Osteocyte (in vitro differentiated cells): ENCODE data around the gene ADAMTS2. TPM values are rescaled to one million over a fixed set of nuclear protein-coding genes. Genes with fewer than 3 reads are reported as not detected.

ENCODE experiments used
- DNase-seq: peaks from one replicate; pipeline ENCODE4 v3.0.0; 2021; ENCODE audit warnings: mixed read lengths; ENCODE audit not compliant: unreplicated experiment; ENCODE audit errors: extremely low spot score
- H3K27ac Mint-ChIP-seq: one replicate; pipeline ENCODE4 v1.8.0; 2021; ENCODE audit warnings: mild to moderate bottlenecking, mixed read lengths; ENCODE audit not compliant: unreplicated experiment
- H3K27me3 Mint-ChIP-seq: one replicate; pipeline ENCODE4 v1.8.0; 2021; ENCODE audit warnings: mixed read lengths; ENCODE audit not compliant: unreplicated experiment
- H3K36me3 Mint-ChIP-seq: one replicate; pipeline ENCODE4 v1.8.0; 2021; ENCODE audit warnings: mixed read lengths; ENCODE audit not compliant: unreplicated experiment
- H3K4me1 Mint-ChIP-seq: one replicate; pipeline ENCODE4 v1.8.0; 2021; ENCODE audit warnings: mixed read lengths; ENCODE audit not compliant: unreplicated experiment
- H3K4me3 Mint-ChIP-seq: one replicate; pipeline ENCODE4 v1.8.0; 2021; ENCODE audit warnings: mild to moderate bottlenecking, moderate library complexity, mixed read lengths; ENCODE audit not compliant: unreplicated experiment
- H3K9me3 Mint-ChIP-seq: one replicate; pipeline ENCODE4 v1.8.0; 2021; ENCODE audit warnings: mixed read lengths; ENCODE audit not compliant: unreplicated experiment
- total RNA-seq: library from RNA; stranded (reverse); gene quantifications from 2 replicates; pipeline ENCODE4 v1.2.1, GENCODE V29; 2021
- TF ChIP-seq, protein P1 (sequence below): fragments of 200-600 bp; sonication (generic); IDR thresholded peaks from 2 replicates; pipeline ENCODE4 v1.5.0; 2021; ENCODE audit warnings: antibody characterized with exemption, mild to moderate bottlenecking, moderate library complexity

The ADAMTS2 gene
- total RNA-seq, 1 donor from 2014 or later: 12.2 TPM

DNA sequence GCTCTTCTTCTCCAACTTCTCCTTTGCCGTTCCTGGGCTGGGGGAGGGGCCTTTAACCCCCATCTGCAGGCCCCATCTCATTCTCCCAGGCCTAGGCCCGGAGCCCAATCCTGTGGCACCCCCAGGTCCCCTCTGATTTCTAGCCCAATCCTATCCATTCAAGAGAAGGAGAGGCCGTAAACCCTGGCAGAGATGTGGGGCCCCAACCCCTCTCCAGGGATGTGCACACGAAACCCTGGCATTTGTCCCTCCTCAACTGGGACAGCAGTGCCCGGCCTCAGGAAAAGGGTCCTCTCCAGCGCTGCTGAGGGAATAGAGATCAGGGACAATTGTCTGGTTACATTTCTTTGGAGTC is 24.2 kb upstream of the ADAMTS2 start:
- no peak overlapping the region for H3K4me3 Mint-ChIP-seq
- H3K27ac Mint-ChIP-seq: no peak overlapping the region
- H3K27me3 Mint-ChIP-seq: no peaks in the 10 kb centered on the region
- H3K9me3 Mint-ChIP-seq: peaks cover 15% of the 10 kb centered on the region
- TF ChIP-seq, protein P1, sequence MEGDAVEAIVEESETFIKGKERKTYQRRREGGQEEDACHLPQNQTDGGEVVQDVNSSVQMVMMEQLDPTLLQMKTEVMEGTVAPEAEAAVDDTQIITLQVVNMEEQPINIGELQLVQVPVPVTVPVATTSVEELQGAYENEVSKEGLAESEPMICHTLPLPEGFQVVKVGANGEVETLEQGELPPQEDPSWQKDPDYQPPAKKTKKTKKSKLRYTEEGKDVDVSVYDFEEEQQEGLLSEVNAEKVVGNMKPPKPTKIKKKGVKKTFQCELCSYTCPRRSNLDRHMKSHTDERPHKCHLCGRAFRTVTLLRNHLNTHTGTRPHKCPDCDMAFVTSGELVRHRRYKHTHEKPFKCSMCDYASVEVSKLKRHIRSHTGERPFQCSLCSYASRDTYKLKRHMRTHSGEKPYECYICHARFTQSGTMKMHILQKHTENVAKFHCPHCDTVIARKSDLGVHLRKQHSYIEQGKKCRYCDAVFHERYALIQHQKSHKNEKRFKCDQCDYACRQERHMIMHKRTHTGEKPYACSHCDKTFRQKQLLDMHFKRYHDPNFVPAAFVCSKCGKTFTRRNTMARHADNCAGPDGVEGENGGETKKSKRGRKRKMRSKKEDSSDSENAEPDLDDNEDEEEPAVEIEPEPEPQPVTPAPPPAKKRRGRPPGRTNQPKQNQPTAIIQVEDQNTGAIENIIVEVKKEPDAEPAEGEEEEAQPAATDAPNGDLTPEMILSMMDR: no peak
- H3K4me1 Mint-ChIP-seq: no peaks in the 10 kb centered on the region
- H3K36me3 Mint-ChIP-seq: no peaks in the 10 kb centered on the region
- DNase-seq: no peak

DNA sequence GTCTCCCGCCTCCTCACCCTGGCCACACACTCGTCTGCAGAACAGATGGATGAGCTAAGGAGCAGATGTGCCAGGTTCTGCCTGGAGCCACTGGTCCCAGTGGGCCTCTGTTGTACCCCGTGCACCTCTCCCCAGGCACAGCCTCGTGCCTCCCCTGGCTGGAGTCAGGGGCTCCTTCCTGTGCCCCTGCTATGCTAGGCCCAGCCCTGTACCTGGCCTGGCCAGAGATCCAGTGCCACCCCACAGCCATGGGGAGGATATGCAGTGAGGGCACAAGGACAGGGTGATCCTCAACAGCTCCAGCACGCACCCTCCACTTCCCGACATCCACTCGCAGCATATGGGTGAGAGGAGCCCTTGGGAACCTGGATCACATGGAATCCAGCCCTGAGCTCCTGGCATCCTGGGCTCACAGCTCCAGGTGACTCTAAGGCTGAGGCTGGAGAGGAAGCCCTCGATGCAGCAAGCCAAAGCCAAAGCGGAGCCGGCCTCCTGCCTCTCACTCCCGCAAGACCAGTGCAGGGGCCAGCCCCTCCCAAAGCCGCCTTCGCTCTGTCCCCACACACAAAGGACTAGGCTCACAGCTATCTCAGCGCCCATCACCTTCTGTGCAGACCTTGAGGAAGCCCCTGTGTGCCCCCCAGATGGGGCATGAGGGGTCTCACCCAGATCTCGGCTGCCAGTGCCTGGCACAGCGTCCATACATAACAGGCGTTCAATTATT is 23.7 kb upstream of the ADAMTS2 start:
- Mint-ChIP-seq H3K27me3 (no peaks in the 10 kb centered on the region), H3K4me3 (no peak overlapping the region), H3K4me1 (no peaks in the 10 kb centered on the region), H3K27ac (no peak overlapping the region), H3K36me3 (no peaks in the 10 kb centered on the region), H3K9me3 (peaks cover 15% of the 10 kb centered on the region)
- DNase-seq: no peak
- TF ChIP-seq, protein P1: no peak

DNA sequence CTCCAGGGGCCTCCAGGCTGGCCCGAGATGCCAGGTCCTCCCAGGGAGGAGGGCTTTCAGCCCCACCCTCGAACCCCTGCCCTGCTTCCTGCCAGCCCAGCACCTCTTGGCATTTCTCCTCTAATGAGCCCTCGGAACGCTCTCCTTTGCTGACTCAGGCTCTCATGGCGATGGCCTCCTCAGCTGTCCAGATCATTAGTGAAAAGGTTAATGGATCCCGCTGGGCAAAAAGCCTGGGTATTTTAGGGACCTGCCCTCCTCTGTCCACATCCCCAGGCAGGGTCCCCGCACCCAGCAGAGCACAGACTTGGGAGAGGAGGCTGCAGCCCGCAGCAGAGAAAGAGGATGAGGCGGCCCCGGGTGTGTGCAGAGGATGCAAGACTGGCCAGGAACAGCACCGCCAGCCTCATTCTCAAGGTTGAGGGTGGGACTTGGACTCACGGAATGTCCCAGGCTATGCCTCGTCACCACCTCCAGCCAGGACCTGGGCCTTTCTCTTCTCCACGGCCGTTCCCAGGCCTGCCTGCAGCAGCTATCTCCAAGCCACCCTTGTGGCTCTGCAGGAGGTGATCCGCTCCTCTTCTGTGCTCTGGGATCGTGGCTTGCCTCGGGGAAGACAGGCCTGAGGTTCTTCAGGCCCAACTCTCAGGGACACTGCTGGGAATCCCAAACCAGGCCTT is 23.0 kb upstream of the ADAMTS2 start:
- Mint-ChIP-seq H3K36me3 (no peaks in the 10 kb centered on the region), H3K4me1 (no peaks in the 10 kb centered on the region), H3K9me3 (peaks cover 15% of the 10 kb centered on the region), H3K27me3 (no peaks in the 10 kb centered on the region), H3K4me3 (no peak overlapping the region), H3K27ac (no peak overlapping the region)
- no peak for DNase-seq
- TF ChIP-seq, protein P1: no peak

DNA sequence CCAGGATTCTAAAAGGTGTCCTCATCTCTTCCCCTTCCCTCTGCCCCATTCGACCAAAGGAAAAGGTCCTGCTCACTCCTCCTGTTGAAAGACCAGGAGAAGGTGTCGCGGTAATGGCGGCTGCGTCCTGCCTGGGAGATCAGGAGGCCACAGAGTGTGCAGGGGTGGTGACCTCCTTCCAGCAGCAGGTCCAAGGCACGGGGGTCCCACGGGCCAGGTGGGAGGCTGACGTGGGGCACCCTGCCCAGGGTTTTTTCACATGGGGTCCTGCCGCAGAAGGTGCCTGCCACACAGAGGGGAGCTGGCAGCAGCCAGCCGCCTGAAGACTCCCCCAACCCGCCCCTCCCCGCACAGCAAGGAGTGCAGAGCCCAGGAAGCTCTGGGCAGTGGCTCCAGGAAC is 22.2 kb upstream of the ADAMTS2 start:
- peaks cover 15% of the 10 kb centered on the region for H3K9me3 Mint-ChIP-seq
- TF ChIP-seq, protein P1: no peak
- no peak overlapping the region for H3K4me3 Mint-ChIP-seq
- H3K36me3 Mint-ChIP-seq: no peaks in the 10 kb centered on the region
- no peak for DNase-seq
- no peak overlapping the region for H3K27ac Mint-ChIP-seq
- no peaks in the 10 kb centered on the region for H3K27me3 Mint-ChIP-seq
- H3K4me1 Mint-ChIP-seq: no peaks in the 10 kb centered on the region

DNA sequence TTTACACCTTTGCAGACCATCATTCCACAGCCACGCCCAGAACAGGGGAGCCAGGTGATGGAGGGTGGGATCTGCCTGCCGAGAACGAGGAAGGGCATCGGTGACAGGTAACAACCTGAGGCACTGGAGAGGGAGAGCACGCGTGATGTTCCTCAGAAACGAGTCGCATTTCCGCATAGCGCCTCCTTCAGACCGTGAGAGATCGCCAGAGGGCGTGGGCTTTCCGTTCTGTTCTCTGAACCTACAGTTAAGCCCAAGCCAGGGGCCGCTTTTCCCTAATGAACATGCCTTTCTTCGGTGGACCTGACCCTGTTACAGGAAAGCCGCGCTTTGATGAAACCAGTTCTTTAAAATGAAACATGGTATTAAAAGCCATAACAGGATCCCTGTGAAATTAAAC is 17.1 kb upstream of the ADAMTS2 start:
- no peak for DNase-seq
- TF ChIP-seq, protein P1: no peak
- H3K27me3 Mint-ChIP-seq: no peaks in the 10 kb centered on the region
- H3K36me3 Mint-ChIP-seq: no peaks in the 10 kb centered on the region
- no peak overlapping the region for H3K27ac Mint-ChIP-seq
- H3K4me3 Mint-ChIP-seq: no peak overlapping the region
- H3K9me3 Mint-ChIP-seq: peaks cover 15% of the 10 kb centered on the region
- no peaks in the 10 kb centered on the region for H3K4me1 Mint-ChIP-seq
